Parathyroid adenoma (tissue), 2 donors: ENCODE measurements around the gene CDH4.

Source experiments
- H2AFZ ChIP-seq: fragments of 300-600 bp; sonication (generic); one replicate; pipeline ENCODE4 v1.7.0; 2017; ENCODE audit warnings: antibody characterized with exemption, mild to moderate bottlenecking
- H3K27ac ChIP-seq: fragments of 300-600 bp; sonication (generic); one replicate; pipeline ENCODE4 v1.7.0; 2017
- H3K27me3 ChIP-seq: fragments of 300-600 bp; sonication (generic); one replicate; pipeline ENCODE4 v1.7.0; 2017; ENCODE audit warnings: low read length; ENCODE audit not compliant: control insufficient read depth, insufficient read depth
- H3K36me3 ChIP-seq: fragments of 300-600 bp; sonication (generic); one replicate; pipeline ENCODE4 v1.7.0; 2017; ENCODE audit warnings: low read length; ENCODE audit not compliant: control insufficient read depth, insufficient read depth
- H3K4me1 ChIP-seq: fragments of 300-600 bp; sonication (generic); one replicate; pipeline ENCODE4 v1.7.0; 2017; ENCODE audit warnings: control low read depth
- H3K4me2 ChIP-seq: fragments of 300-600 bp; sonication (generic); one replicate; pipeline ENCODE4 v1.7.0; 2017; ENCODE audit warnings: low read length
- H3K4me3 ChIP-seq: fragments of 300-600 bp; sonication (generic); one replicate; pipeline ENCODE4 v1.7.0; 2017; ENCODE audit warnings: low read depth, low read length
- H3K79me2 ChIP-seq: fragments of 300-600 bp; sonication (generic); one replicate; pipeline ENCODE4 v1.7.0; 2017; ENCODE audit warnings: control low read depth
- H3K9ac ChIP-seq: fragments of 300-600 bp; sonication (generic); one replicate; pipeline ENCODE4 v1.7.0; 2017; ENCODE audit warnings: mild to moderate bottlenecking
- H3K9me3 ChIP-seq: fragments of 300-600 bp; sonication (generic); one replicate; pipeline ENCODE4 v1.7.0; 2017; ENCODE audit warnings: low read length; ENCODE audit not compliant: control insufficient read depth
- CTCF ChIP-seq: fragments of 300-600 bp; sonication (generic); IDR thresholded peaks from one replicate; pipeline ENCODE4 v1.7.0; 2017; ENCODE audit warnings: antibody characterized with exemption, mild to moderate bottlenecking
- donor health status: primary hyperparathyroidism.

CDH4 gene

GRCh38 chr20:61706259-61706961, 454.3 kb downstream of the CDH4 start:
- Histone ChIP-seq H3K4me2 (no peak overlapping the region), H3K9ac (no peak overlapping the region), H3K4me1 (no peaks in the 10 kb centered on the region), H3K27me3 (no peaks in the 10 kb centered on the region), H3K27ac (no peak overlapping the region), H3K79me2 (no peaks in the 10 kb centered on the region), H2AFZ (no peak overlapping the region), H3K9me3 (no peaks in the 10 kb centered on the region), H3K4me3 (no peak overlapping the region), H3K36me3 (no peaks in the 10 kb centered on the region)
- TF ChIP-seq CTCF = no peak

GRCh38 chr20:61708891-61709290, 456.8 kb downstream of the CDH4 start:
- Histone ChIP-seq H3K79me2 (no peaks in the 10 kb centered on the region), H3K27me3 (no peaks in the 10 kb centered on the region), H3K4me3 (no peak overlapping the region), H3K36me3 (no peaks in the 10 kb centered on the region), H3K9ac (no peak overlapping the region), H2AFZ (no peak overlapping the region), H3K27ac (no peak overlapping the region), H3K4me2 (no peak overlapping the region), H3K9me3 (no peaks in the 10 kb centered on the region), H3K4me1 (no peaks in the 10 kb centered on the region)
- TF ChIP-seq CTCF = no peak

GRCh38 chr20:61710108-61710507, 458.0 kb downstream of the CDH4 start:
- Histone ChIP-seq H3K4me1 (no peaks in the 10 kb centered on the region), H3K4me3 (no peak overlapping the region), H3K27me3 (no peaks in the 10 kb centered on the region), H3K9me3 (no peaks in the 10 kb centered on the region), H3K79me2 (no peaks in the 10 kb centered on the region), H3K4me2 (no peak overlapping the region), H3K27ac (no peak overlapping the region), H2AFZ (no peak overlapping the region), H3K9ac (no peak overlapping the region), H3K36me3 (no peaks in the 10 kb centered on the region)
- no peak for TF ChIP-seq CTCF

- Histone ChIP-seq H3K9ac (no peak overlapping the region), H3K9me3 (no peaks in the 10 kb centered on the region), H3K27me3 (no peaks in the 10 kb centered on the region), H3K36me3 (no peaks in the 10 kb centered on the region), H2AFZ (no peak overlapping the region), H3K4me3 (no peak overlapping the region), H3K4me1 (no peaks in the 10 kb centered on the region), H3K27ac (no peak overlapping the region), H3K4me2 (no peak overlapping the region), H3K79me2 (no peaks in the 10 kb centered on the region)
- TF ChIP-seq CTCF = no peak
These were observed 460.6 kb downstream of the CDH4 start for GRCh38 chr20:61712688-61713087.

GRCh38 chr20:61718361-61719005, 466.4 kb downstream of the CDH4 start:
- Histone ChIP-seq H3K4me3 (no peak overlapping the region), H3K36me3 (no peaks in the 10 kb centered on the region), H3K79me2 (no peaks in the 10 kb centered on the region), H3K27me3 (no peaks in the 10 kb centered on the region), H3K4me1 (no peaks in the 10 kb centered on the region), H3K9ac (no peak overlapping the region), H2AFZ (no peak overlapping the region), H3K27ac (no peak overlapping the region), H3K9me3 (no peaks in the 10 kb centered on the region), H3K4me2 (no peak overlapping the region)
- no peak for TF ChIP-seq CTCF
